WI38 (cell line): ENCODE data around the gene ACACB.

Experiments used
- H3K4me3 ChIP-seq: 2 replicates; pipeline ENCODE4 v1.5.1; 2011; ENCODE audit warnings: low read depth, mild to moderate bottlenecking, control low read depth, low read length
- CTCF ChIP-seq: IDR thresholded peaks from 2 replicates; pipeline ENCODE4 v1.5.1; 2012; ENCODE audit warnings: low read depth, mild to moderate bottlenecking, control low read depth, low read length

The ACACB gene

GRCh38 chr12:109115758-109116610 is at the start of gene ACACB:
Gene ACACB (plus strand): TSS chr12:109116587. CDS start chr12:109139406, 22,819 bp downstream.
- no peak within 1 kb of the TSS for H3K4me3 ChIP-seq
- no peak for TF ChIP-seq CTCF

- H3K4me3 ChIP-seq: no peak overlapping the region
- no peak for TF ChIP-seq CTCF
Measured at GRCh38 chr12:109069307-109070271, 46.8 kb upstream of the ACACB start.

GRCh38 chr12:109074866-109075265 is 41.5 kb upstream of the ACACB start:
- no peak overlapping the region for H3K4me3 ChIP-seq
- TF ChIP-seq CTCF: no peak

- H3K4me3 ChIP-seq: no peak overlapping the region
Measured at GRCh38 chr12:109082751-109083150, 33.6 kb upstream of the ACACB start.

GRCh38 chr12:109084425-109084824 is 32.0 kb upstream of the ACACB start:
- H3K4me3 ChIP-seq: no peak overlapping the region
- TF ChIP-seq CTCF: no peak

More at GRCh38 chr12:109082751-109083150, 33.6 kb upstream of the ACACB start:
- TF ChIP-seq CTCF: no peak

GRCh38 chr12:109085590-109085989 is 30.8 kb upstream of the ACACB start:
- H3K4me3 ChIP-seq: no peak overlapping the region

More at GRCh38 chr12:109085590-109085989, 30.8 kb upstream of the ACACB start:
- TF ChIP-seq CTCF: no peak
